Measurements from ENCODE around the gene GDNF.
"Not testable (repeated sequence)": the region's sequence is repeated elsewhere in the genome, so short reads cannot be mapped to it uniquely, and the experiment has no call there.

The GDNF gene

GRCh38 chr5:37816331-37816730 is 23.5 kb downstream of the GDNF start:
- DNase-seq (ENCODE audit: low read depth) = peak; percentile 56

GRCh38 chr5:37815913-37816312 is 23.9 kb downstream of the GDNF start:
- DNase-seq (ENCODE audit: low read depth) = no peak

DNA sequence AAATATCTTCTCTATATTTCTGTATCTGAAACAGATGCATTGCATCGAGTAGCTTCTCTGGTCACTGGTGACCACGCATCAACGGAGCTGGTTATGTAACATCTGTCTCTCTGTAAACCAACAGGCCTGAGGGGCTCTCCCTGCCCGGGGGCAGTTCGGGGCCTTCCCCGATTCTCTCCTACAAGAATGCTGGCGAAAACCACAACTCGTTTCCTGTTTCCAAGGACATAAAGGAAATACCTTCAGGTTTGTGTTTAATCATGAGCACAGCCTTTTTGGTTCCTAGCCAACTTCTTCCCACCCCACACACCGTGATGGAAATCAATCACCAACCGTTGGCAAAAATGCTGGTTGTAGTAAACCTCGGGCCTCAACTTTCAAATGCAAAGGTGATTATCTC is 25.1 kb downstream of the GDNF start:
- peak; percentile 81 for DNase-seq (ENCODE audit: low read depth)

GRCh38 chr5:37812365-37812764 is 27.5 kb downstream of the GDNF start:
- peak; percentile 40 for DNase-seq (ENCODE audit: low read depth)

DNA sequence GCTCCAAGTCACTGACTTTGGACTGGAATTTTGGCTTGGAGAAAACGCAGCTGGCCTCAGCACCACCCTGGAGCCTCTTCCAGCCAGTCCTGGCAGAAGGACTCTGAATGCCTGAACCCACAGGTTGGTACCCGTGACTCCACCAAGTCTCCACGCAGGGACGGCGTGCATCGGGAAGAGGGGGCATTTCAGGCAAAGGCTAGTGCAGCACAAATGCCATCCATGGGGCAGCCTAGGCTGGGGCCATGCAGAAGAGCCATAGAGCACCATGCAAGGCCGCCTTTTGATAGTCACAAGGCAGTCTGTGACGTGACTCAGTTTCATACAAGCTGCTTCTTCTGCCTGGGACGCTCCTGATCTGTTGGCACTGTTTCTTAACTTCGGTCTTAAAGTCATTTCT is 28.0 kb downstream of the GDNF start:
- DNase-seq (ENCODE audit: low read depth) = no peak

DNA sequence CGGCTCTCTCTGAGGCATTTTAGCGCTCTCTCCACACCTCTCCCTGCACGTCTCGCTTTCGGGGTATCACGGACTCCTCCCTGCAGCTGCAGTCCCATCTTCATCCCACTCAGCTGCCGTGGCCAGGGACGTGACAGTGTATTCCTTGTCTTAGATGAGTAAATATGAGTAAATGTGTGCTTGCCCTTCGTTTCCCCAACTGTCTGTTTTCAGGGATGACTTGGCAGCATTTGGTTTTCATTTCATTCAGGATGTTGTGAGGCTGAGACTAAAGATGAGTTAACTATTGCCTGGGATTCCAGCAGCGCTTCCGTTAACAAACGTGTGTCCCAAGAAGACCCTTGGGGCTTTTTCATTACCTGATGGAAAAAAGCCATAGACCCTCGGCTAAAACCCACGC is 29.5 kb downstream of the GDNF start:
- peak; percentile 81 for DNase-seq (ENCODE audit: low read depth)

- DNase-seq (ENCODE audit: low read depth) = peak; percentile 44
Measured at GRCh38 chr5:37808945-37809344, 30.9 kb downstream of the GDNF start.

DNA sequence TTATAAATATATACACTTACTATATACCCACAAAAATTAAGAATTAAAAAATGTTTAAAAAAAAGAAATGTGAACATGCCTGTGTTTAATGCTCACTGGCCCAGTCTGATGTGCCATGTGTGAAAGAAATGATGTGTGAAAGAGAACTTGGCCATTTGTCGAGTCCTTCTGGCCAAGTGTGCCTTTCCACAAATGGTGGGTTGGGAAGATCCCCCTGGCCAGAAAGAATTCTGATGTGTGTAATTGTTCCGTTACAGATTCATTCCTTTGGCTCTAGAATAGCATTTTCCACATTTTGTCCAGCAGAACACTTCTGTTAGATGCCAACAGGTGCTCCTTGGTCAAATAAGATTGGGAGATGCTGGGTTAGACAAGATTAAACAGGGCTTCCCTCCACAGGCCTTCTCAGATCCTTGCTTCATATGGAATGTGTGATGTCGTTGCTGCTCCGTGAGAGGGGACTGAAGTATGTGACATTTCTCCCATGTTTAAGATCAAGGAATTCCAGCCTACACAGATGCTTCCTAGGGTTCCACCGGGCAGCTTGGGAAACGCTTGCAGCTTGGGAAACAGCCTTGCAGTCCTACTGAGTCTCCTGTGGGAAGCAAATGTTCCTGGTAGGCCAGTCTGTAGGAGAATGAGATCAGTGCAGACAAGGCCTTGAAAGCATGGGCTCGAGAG is 32.1 kb downstream of the GDNF start:
- DNase-seq (ENCODE audit: low read depth) = peak; percentile 55

DNA sequence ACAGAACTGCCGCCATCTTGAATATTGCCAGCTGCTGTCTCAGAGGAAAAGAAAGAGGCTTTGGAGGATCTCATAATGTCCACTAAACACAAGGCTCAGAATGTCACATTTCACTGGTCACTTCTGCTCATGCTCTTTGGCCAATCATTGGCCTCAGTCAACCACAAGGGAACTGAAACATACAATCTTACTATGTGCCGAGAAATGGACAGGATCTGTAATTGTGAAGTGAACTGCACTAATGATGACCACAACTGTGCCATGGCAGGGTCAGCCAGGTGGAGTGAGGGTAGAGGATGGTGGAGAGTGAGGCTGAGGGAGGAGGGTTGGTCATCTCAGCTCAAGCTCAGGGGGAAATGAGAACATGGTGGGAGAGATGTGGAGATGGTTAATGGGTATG is 32.8 kb downstream of the GDNF start:
- no peak for DNase-seq (ENCODE audit: low read depth)

- no peak for DNase-seq (ENCODE audit: low read depth)
Measured at GRCh38 chr5:37806476-37806875, 33.4 kb downstream of the GDNF start.

DNA sequence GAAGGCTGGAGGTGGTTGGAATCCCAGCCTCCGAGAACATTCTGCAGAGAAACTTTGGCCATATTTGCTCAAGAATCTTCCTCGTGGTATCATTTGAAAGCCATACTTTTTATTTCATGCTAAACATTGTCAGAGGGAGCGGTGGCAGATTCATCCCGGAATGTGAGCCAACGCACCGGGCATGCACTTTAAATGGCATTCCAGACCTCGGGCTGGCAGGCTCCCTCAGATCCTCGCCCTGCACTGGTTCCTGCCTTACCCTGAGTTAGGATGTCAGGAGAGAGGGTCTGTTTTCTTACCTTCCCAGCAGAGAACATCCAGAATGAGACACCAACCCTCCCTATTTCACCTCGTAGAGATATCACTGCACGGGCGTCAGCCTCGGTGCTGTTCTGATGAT is 33.8 kb downstream of the GDNF start:
- DNase-seq (ENCODE audit: low read depth) = no peak

- DNase-seq (ENCODE audit: low read depth) = no peak
Measured at GRCh38 chr5:37804401-37804800, 35.4 kb downstream of the GDNF start.

GRCh38 chr5:37803487-37803886 is 36.4 kb downstream of the GDNF start:
- no peak for DNase-seq (ENCODE audit: low read depth)

DNA sequence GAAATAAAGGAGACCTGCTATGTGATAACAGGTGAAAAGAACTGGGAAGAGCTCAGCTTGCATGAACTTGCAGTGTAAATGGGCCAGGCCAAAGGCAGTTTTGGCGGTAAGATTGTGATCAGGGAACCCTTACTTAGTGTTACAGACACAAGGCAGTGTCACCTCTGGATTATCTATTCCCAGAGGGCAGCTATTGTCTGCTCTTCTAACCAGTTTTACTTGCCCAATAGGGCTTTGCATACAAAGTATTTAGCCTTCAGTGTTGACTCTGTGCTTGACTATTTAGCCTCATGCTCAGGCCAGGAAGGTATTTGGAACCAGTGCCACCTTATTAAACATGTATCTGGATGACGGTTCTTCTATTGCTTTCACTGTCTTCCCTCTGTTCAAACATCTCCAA is 38.3 kb downstream of the GDNF start:
- DNase-seq (ENCODE audit: low read depth) = no peak

GRCh38 chr5:37799865-37800421 is 39.9 kb downstream of the GDNF start:
- DNase-seq (ENCODE audit: low read depth) = peak; percentile 29

DNA sequence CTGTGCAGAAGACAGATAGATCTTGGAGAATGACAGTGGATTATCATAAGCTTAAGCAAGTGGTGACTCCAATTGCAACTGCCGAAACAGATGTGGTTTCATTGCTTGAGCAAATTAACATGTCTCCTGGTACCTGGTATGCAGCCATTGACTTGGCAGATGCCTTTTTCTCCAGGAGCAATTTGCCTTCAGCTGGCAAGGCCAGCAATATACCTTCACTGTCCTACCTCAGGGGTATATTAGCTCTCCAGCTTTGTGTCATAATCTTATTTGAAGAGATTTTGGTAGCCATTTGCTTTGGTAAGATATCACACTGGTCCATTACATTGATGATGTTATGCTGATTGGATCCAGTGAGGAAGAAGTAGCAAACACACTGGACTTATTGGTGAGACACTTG is 43.4 kb downstream of the GDNF start:
- DNase-seq (ENCODE audit: low read depth) = not testable (repeated sequence)

DNA sequence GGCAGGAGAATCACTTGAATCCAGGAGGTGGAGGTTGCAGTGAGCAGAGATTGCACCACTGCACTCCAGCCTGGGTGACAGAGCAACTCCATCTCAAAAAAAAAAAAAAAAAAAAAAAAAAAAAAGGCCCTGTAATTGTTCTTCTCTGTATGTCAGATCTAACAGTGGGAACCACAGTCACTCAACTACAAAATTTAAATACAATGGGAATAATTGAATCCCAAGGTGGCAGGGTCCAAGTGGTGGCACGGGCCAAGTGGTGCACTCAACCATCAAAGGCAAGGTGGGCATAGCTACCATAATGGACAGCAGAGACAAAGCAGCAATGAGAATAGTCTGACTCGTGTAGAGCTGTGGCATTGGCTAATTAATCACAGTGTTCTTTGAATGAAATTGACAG is 44.5 kb downstream of the GDNF start:
- not testable (repeated sequence) for DNase-seq (ENCODE audit: low read depth)

DNA sequence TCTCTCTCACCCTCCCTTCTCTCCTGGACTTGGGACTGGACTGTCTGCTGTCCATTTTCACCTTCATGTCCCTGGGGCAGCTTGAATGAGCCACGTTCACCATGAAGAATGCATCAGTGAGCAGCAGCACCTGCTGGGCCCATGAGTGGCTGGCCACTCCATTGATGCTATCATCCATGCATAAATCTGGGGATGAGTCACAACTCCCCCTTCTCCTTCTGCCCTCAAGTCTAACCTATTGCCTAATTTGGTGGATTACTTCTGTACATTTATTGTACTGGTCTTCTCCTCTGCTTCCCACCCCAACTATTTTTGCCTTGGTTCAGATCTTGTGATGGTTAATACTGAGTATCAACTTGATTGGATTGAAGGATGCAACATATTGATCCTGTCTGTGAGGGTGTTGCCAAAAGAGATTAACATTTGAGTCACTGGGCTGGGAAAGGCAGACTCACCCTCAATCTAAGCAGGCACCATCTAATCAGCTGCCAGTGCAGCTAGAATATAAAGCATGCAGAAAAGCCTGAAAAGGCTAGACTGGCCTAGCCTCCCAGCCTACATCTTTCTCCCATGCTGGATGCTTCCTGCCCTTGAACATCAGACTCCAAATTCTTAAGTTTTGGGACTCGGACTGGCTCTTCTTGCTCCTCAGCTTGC is 46.7 kb downstream of the GDNF start:
- DNase-seq (ENCODE audit: low read depth) = peak; percentile 89

DNA sequence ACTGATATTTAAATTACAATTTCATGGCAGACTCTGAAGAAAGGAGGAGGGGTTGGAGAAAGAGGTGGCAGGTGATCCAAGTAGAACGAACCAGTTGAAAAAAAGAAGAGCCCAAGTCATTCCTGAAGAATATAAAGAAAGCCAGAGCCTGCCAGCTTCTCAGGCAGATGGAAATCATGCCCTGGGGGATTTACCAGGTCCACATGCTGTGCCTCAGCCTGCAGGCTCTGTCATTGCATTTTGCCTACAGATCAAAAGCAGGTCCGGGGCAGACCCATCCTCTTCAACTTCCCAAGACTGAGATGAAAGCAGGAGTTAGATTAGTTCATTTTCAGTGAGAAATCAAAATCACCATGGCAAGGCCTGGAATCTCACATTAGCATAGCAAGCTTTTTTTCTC is 48.5 kb downstream of the GDNF start:
- DNase-seq (ENCODE audit: low read depth) = no peak

DNA sequence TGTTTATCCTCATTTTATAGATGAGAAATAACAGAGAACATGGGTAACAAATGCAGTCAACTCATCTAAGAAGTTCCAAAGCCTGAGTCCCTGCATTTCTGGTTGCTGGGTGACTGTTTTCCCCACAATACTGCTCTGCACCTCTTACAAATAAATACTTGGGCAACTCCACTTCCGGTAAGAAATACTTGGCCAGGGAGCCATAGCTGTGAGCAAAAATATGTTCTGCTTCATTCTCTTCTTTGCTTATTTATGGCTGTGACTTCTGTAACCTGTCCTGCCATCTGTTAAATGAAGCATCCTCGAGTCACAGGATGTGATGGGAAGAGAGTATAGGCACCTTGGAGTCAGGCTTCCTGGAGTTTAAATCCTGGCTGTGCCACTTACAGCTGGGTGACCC is 49.9 kb downstream of the GDNF start:
- DNase-seq (ENCODE audit: low read depth) = peak; percentile 83

GRCh38 chr5:37787742-37788141 is 52.1 kb downstream of the GDNF start:
- peak; percentile 19 for DNase-seq (ENCODE audit: low read depth)

GRCh38 chr5:37786862-37787519 is 52.9 kb downstream of the GDNF start:
- DNase-seq (ENCODE audit: low read depth) = peak; percentile 79

DNA sequence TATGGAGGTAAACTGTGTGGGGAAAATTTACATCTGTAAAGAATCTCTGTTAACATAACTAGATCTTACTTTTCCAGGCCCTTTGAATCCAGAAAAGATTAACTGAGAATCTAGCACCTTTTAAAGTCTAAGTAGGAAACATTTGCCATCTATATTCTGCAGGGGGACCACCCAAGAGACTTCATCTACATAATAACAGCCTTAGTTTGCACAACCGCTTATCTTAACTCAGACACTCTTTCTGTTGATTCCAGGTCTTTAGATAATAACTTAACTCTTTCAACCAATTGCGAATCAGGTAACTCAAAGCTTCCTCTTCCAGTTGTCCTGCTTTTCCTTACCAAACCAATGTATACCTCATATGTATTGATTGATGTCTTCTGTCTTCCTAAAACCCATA is 53.4 kb downstream of the GDNF start:
- DNase-seq (ENCODE audit: low read depth) = no peak

All from EH (cell line).